Measurements from ENCODE around the gene TSPOAP1. TPM values are rescaled to one million over a fixed set of nuclear protein-coding genes. Genes with fewer than 3 reads are reported as not detected.

The TSPOAP1 gene
- total RNA-seq, 1 donor = 0.86 TPM

DNA sequence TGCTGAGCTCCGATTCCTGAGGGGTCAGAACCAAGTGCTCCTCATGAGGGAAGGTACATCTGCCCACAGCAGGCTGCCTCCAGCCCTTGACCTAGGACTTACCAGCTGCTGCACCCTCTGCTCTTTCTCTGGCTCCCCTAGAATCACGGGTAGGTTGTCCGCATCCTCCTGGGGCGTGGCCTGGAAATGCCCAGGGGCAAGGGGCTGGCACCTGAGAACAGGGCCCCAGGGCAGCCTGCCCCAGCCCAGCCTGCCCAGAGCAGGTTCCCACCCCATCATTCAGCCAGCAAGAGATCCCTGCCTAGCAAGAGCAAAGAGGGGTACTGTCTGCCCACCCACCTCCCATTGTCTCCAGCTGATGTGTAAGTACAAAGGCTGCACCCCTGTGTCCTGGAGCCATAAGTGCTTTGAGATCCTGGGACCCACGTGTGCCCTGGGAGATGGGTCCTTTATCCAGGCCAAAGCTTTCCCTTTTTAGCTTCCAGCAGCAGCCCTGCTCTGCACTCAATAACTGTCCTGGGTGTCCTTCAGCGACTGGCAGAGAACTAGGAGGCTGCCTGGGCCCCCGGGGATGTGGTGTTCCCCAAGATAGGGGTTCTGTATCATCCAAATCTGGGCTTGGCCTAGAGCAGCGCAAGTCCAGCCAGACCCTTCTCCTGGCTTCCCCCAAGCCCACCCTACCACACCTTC is 5.1 kb downstream of the TSPOAP1 start:
- no peak overlapping the region for H3K4me3 ChIP-seq (ENCODE audit: low read depth, low read length)

DNA sequence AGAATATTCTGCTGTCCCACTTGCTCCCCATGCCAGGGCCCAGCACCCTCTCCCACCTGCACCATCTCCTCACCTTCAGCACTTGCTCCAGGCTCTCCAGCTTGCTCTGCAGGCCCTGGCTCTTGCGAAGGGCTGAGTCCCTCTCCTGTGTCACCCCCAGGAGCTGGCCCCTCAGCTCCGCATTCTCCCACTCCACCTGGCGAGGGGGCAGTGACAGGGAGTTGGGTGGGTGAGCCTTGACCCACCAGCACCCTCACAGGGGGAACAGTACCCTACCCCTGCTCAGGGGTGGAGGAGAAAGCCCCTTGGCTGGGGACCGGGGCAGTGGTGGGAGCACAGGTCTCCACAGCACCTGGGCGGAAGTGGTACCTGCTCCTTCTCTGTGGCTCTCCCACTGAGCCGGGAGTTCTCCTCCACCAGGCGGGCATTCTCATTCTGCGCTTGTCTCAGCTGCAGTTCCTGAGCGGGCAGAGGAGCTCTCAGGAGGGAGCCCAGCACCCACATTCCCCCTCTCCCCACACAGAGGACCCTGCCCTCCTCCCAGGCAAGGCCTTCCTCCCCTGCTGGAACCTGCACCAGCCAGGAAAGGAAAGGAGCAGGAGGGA is 5.9 kb downstream of the TSPOAP1 start:
- TF ChIP-seq, protein P1, sequence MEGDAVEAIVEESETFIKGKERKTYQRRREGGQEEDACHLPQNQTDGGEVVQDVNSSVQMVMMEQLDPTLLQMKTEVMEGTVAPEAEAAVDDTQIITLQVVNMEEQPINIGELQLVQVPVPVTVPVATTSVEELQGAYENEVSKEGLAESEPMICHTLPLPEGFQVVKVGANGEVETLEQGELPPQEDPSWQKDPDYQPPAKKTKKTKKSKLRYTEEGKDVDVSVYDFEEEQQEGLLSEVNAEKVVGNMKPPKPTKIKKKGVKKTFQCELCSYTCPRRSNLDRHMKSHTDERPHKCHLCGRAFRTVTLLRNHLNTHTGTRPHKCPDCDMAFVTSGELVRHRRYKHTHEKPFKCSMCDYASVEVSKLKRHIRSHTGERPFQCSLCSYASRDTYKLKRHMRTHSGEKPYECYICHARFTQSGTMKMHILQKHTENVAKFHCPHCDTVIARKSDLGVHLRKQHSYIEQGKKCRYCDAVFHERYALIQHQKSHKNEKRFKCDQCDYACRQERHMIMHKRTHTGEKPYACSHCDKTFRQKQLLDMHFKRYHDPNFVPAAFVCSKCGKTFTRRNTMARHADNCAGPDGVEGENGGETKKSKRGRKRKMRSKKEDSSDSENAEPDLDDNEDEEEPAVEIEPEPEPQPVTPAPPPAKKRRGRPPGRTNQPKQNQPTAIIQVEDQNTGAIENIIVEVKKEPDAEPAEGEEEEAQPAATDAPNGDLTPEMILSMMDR (IDR thresholded peaks at IDR 0.05; ENCODE audit: insufficient read depth, low read depth, low read length) = no peak
- no peak for DNase-seq (ENCODE audit: low read depth)
- H3K4me3 ChIP-seq (ENCODE audit: low read depth, low read length) = no peak overlapping the region

More for the DNA sequence above, 5.1 kb downstream of the TSPOAP1 start:
- TF ChIP-seq, protein P1 (IDR thresholded peaks at IDR 0.05; ENCODE audit: insufficient read depth, low read depth, low read length) = no peak
- DNase-seq (ENCODE audit: low read depth) = no peak

DNA sequence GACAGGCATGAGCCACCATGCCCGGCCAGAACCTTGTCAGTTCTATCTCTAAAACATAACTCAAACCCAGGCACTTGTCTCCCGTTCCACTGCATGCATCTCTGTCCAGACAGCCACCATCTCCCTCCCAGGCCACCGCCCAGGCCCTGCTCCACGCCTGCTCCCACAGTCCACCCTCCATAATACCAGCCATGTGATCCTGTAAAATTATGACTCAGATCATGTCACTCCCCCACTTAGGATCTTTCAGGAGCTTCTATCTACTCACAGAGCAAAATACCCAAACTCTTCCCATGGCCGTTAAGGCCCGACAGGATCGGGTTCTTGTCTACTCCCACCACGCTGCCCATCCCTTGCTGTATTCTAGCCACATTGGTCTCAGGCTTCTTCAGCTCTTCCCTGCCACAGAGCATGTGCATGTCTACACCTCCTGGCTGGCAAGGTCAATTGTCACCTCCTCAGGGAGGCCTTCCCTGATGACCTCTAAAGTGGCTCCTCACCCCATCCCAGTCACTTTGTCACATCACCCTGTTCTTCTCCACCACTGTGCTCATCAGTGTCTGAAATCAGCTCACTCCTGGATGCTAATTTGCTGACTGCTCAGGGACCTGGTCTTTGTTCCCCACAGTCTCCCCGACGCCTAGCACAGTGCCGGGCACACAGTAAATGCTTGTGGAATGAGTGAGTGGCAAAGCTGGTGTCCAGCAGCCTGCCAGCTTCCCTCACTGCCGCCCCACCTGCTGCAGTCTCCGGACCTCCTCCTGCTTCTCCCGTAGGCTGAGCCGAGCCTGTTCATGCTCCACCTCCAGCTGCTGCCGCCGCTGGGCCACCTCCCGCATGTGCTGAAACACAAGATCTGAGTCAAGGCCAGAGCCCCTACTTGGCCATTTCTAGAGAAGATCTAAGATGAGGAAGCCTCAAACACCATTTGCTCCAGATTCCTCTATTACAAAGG is 6.7 kb downstream of the TSPOAP1 start:
- no peak for DNase-seq (ENCODE audit: low read depth)
- no peak overlapping the region for H3K4me3 ChIP-seq (ENCODE audit: low read depth, low read length)
- TF ChIP-seq, protein P1 (IDR thresholded peaks at IDR 0.05; ENCODE audit: insufficient read depth, low read depth, low read length) = no peak

DNA sequence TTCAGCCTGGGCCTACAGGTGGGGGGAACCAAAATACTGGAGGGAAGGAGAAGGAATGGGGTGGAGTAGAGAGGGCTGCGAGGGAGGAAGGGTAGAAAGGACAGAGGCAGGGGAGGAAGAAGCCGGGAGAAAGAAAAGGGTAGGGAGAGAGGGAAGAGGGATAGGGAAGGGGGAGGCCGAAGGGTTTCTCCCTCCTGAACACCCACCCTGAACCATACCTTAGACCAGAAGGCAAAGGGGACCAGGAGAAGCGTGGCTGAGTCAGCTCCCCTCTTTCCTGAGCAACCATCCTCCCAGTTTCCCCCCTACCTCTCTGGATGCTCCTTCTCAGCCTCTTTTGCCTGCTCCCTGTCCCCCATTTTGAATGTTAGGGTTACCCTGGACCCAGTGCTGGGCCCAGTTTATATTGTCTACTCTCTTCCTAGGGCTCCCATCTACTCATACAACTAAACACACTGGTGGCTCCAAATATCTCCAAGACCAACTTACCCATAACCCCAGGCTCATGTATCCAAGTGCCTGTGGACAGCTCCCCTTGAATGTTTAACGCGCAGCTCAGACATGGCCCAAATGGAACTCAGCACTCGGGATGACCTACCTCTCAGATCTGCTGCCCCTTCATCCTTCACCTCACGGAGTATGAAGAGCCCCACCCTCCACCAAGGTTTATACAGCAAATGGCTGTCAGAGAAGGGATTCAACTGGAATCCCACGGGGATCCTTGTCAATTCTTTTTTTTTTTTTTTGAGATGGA is 7.8 kb downstream of the TSPOAP1 start:
- TF ChIP-seq, protein P1 (IDR thresholded peaks at IDR 0.05; ENCODE audit: insufficient read depth, low read depth, low read length) = no peak
- no peak for DNase-seq (ENCODE audit: low read depth)
- H3K4me3 ChIP-seq (ENCODE audit: low read depth, low read length) = no peak overlapping the region

DNA sequence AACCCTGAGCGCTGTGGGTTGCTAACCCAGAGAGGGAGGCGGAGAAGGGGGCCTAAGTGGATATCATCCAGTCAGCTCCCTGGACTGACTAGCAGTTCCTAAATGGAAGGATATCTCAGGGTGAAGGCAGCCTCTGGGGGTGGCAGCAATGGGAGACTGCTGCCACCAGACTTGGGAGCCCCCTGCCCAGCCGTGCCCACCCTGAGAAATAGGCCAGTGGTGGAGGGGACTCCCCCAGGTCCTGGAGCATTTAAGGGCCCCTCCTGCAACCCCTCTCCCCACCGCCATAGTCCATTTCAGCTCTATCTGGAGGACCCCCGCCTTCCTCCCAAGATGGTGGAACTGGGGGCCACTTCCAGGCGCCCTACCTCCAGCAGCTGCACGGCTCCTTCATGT is 8.4 kb downstream of the TSPOAP1 start:
- no peak for DNase-seq (ENCODE audit: low read depth)
- H3K4me3 ChIP-seq (ENCODE audit: low read depth, low read length) = no peak overlapping the region
- TF ChIP-seq, protein P1 (IDR thresholded peaks at IDR 0.05; ENCODE audit: insufficient read depth, low read depth, low read length) = no peak
